ENCODE results near the gene COX7A2. TPM values are rescaled to one million over a fixed set of nuclear protein-coding genes. Genes with fewer than 3 reads are reported as not detected.

COX7A2 gene
- total and polyA plus RNA-seq, 2 donors = 422 to 447 TPM

GRCh38 chr6:75262716-75263400, 19.3 kb upstream of the COX7A2 start:
- no peaks in the 10 kb centered on the region for H3K27me3 ChIP-seq (ENCODE audit: control insufficient read depth in 2 of 2, insufficient read depth in 1 of 2, low read length in 1 of 2)
- H3K9me3 ChIP-seq (ENCODE audit: control insufficient read depth in 2 of 2, insufficient read depth in 1 of 2, low read length in 1 of 2) = no peaks in the 10 kb centered on the region
- WGBS = 97% methylated on average over 4 of the region's 4 CpGs
- H3K4me1 ChIP-seq (ENCODE audit: control insufficient read depth in 2 of 2, insufficient read depth in 2 of 2, low read length in 2 of 2) = no peaks in the 10 kb centered on the region
- peaks cover 7 to 54% of the 10 kb centered on the region in 2 donors for H3K36me3 ChIP-seq (ENCODE audit: control insufficient read depth in 2 of 2, insufficient read depth in 2 of 2, low read length in 1 of 2)
- no peak for DNase-seq (ENCODE audit: low read depth in 6 of 9, low spot score in 9 of 9)
- no peak overlapping the region for H3K4me3 ChIP-seq (ENCODE audit: low read length in 2 of 2)
- no peak overlapping the region for H3K27ac ChIP-seq (ENCODE audit: low read depth in 1 of 2, low read length in 1 of 2)

GRCh38 chr6:75261299-75261698, 17.7 kb upstream of the COX7A2 start:
- Histone ChIP-seq H3K4me1 (ENCODE audit: control insufficient read depth in 2 of 2, insufficient read depth in 2 of 2, low read length in 2 of 2) (no peaks in the 10 kb centered on the region), H3K9me3 (ENCODE audit: control insufficient read depth in 2 of 2, insufficient read depth in 1 of 2, low read length in 1 of 2) (no peaks in the 10 kb centered on the region), H3K36me3 (ENCODE audit: control insufficient read depth in 2 of 2, insufficient read depth in 2 of 2, low read length in 1 of 2) (peaks cover 7 to 66% of the 10 kb centered on the region in 2 donors), H3K27me3 (ENCODE audit: control insufficient read depth in 2 of 2, insufficient read depth in 1 of 2, low read length in 1 of 2) (no peaks in the 10 kb centered on the region), H3K4me3 (ENCODE audit: low read length in 2 of 2) (no peak overlapping the region), H3K27ac (ENCODE audit: low read depth in 1 of 2, low read length in 1 of 2) (no peak overlapping the region)
- 94% methylated on average over 1 of the region's 1 CpG for WGBS
- no peak for DNase-seq (ENCODE audit: low read depth in 6 of 9, low spot score in 9 of 9)

DNA sequence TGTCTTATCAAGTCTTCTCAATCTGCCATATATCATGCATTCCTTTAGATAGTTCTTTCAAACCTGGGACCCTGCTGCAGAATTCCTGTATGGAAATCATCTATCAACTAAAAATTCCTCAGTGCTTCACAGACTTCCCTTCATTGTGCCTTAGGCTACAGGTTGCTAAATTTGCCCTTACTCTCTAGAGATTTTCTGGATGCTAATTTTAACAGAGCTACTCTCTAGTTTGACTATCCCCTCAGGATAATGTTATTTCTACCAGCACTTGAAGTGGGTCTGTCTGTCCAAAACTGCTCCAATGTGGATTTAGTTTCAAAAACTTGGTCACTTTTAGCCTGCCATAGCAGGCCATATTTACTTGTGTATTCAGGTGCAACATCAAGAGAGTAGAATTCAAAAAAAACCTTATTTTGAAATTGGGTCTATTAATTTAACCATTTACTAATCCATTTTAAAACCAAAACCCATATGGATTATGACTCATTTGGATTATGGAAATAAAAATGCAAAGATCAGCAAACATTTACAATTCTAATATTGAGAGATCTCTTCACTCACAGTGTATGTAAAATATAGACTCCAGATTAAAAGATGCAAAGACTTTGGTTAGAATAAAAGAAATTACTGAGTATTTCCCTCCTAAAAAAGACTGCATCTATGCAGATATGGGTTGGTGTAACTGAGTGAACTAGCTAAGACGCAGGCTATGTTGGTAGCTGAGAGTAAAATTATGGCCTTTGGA, 13.9 kb upstream of the COX7A2 start:
- DNase-seq (ENCODE audit: low read depth in 6 of 9, low spot score in 9 of 9) = no peak
- no peaks in the 10 kb centered on the region for H3K4me1 ChIP-seq (ENCODE audit: control insufficient read depth in 2 of 2, insufficient read depth in 2 of 2, low read length in 2 of 2)
- 96% methylated on average over 1 of the region's 1 CpG for WGBS
- H3K36me3 ChIP-seq (ENCODE audit: control insufficient read depth in 2 of 2, insufficient read depth in 2 of 2, low read length in 1 of 2) = peaks cover 4 to 52% of the 10 kb centered on the region in 2 donors
- H3K4me3 ChIP-seq (ENCODE audit: low read length in 2 of 2) = no peak overlapping the region
- H3K27me3 ChIP-seq (ENCODE audit: control insufficient read depth in 2 of 2, insufficient read depth in 1 of 2, low read length in 1 of 2) = no peaks in the 10 kb centered on the region
- H3K27ac ChIP-seq (ENCODE audit: low read depth in 1 of 2, low read length in 1 of 2) = no peak overlapping the region
- H3K9me3 ChIP-seq (ENCODE audit: control insufficient read depth in 2 of 2, insufficient read depth in 1 of 2, low read length in 1 of 2) = no peaks in the 10 kb centered on the region

DNA sequence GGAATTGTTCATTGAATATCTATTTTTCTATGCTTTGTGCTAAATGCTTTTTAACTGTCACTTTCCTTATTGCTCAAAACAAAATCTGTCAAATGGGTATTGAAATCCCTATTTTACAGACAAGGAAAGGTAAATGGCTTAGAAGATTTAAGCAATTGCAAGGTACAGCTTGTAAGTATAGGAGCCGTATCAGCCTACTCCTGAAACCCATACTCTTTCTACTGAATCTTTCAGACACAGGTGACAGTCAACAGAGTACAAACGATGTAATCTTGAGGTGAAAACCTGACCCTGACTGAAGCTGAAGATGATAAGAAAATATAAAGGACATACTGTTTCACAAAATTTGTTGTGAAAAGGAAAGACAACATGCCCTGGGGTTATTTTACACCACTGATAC, 7.0 kb upstream of the COX7A2 start:
- DNase-seq (ENCODE audit: low read depth in 6 of 9, low spot score in 9 of 9) = no peak
- Histone ChIP-seq H3K27me3 (ENCODE audit: control insufficient read depth in 2 of 2, insufficient read depth in 1 of 2, low read length in 1 of 2) (no peaks in the 10 kb centered on the region), H3K4me3 (ENCODE audit: low read length in 2 of 2) (no peak overlapping the region), H3K9me3 (ENCODE audit: control insufficient read depth in 2 of 2, insufficient read depth in 1 of 2, low read length in 1 of 2) (no peaks in the 10 kb centered on the region), H3K4me1 (ENCODE audit: control insufficient read depth in 2 of 2, insufficient read depth in 2 of 2, low read length in 2 of 2) (no peaks in the 10 kb centered on the region), H3K27ac (ENCODE audit: low read depth in 1 of 2, low read length in 1 of 2) (no peak overlapping the region), H3K36me3 (ENCODE audit: control insufficient read depth in 2 of 2, insufficient read depth in 2 of 2, low read length in 1 of 2) (peaks cover 0 to 5% of the 10 kb centered on the region in 2 donors)
- 94% methylated on average over 2 of the region's 2 CpGs for WGBS

DNA sequence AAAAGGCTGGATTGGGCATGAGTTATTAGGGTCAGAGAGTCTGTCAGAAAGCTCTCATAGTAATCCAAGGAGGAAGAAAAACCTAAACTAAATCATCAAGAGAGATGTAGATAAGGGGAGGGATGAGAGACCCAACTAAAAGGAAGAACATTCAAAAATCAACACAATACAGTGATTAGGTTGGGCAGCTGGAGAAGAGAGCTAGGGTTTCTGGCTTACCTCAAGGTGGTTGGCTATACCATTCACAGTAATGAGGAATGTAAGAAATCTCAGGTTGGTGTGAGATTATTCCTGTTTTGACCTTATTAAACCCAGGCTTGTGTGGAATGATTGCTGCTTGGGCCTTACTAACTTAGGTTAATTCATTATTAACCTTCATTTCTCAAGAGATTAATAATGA, 6.2 kb upstream of the COX7A2 start:
- Histone ChIP-seq H3K27ac (ENCODE audit: low read depth in 1 of 2, low read length in 1 of 2) (no peak overlapping the region), H3K9me3 (ENCODE audit: control insufficient read depth in 2 of 2, insufficient read depth in 1 of 2, low read length in 1 of 2) (no peaks in the 10 kb centered on the region), H3K36me3 (ENCODE audit: control insufficient read depth in 2 of 2, insufficient read depth in 2 of 2, low read length in 1 of 2) (peaks cover 0 to 5% of the 10 kb centered on the region in 2 donors), H3K4me3 (ENCODE audit: low read length in 2 of 2) (no peak overlapping the region), H3K4me1 (ENCODE audit: control insufficient read depth in 2 of 2, insufficient read depth in 2 of 2, low read length in 2 of 2) (no peaks in the 10 kb centered on the region), H3K27me3 (ENCODE audit: control insufficient read depth in 2 of 2, insufficient read depth in 1 of 2, low read length in 1 of 2) (peaks cover 0 to 3% of the 10 kb centered on the region in 2 donors)
- no peak for DNase-seq (ENCODE audit: low read depth in 6 of 9, low spot score in 9 of 9)

DNA sequence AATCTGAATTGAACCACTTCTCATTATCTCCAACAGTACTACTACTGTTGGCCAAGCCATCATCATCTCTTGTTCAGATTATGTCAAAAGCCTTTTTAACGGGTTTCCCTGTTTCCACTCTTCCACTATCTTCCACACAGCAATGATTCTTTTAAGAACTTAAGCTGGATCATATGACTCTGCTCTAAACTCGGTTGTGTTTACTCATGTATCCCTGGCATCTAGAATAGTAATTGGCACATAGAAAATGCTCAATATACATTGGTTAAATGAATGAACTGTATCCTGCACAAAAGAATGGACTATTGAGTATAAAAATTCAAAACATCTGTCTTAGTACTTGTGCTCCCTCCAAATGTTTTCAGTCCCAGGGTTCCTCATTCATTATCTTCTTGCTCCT, 2.8 kb upstream of the COX7A2 start:
- peaks cover 0 to 3% of the 10 kb centered on the region in 2 donors for H3K27me3 ChIP-seq (ENCODE audit: control insufficient read depth in 2 of 2, insufficient read depth in 1 of 2, low read length in 1 of 2)
- WGBS = 86% methylated on average over 2 of the region's 2 CpGs

DNA sequence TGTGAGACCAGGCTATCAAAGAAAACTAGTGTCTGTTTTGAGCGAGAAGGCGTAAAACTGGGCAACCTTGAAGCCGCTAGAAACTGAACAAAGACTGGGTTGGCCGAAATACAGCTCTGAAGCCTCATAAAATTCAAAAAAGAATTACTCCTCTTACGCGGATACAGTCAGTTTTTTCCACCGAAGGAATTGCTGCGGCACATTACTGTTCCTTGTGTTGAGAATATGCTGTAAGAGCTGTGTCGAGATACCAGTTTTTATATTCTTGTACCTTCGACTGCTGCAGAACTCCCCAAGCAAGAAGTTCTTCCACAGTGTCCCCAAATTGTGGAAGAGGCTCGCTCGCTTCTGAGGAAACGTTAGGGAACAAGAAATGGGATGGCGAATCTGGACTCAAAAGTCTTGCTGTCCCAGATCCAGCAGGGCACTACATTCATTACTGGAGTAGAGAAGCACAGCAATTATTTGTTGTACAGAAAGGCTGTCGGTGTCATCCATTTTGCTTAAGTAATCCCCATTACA, 523 bp upstream of the COX7A2 start:
- DNase-seq (ENCODE audit: low read depth in 6 of 9, low spot score in 9 of 9) = no peak
- Histone ChIP-seq H3K36me3 (ENCODE audit: control insufficient read depth in 2 of 2, insufficient read depth in 2 of 2, low read length in 1 of 2) (peaks cover 1 to 13% of the 10 kb centered on the region in 2 donors), H3K4me1 (ENCODE audit: control insufficient read depth in 2 of 2, insufficient read depth in 2 of 2, low read length in 2 of 2) (peaks cover 0 to 4% of the 10 kb centered on the region in 2 donors), H3K9me3 (ENCODE audit: control insufficient read depth in 2 of 2, insufficient read depth in 1 of 2, low read length in 1 of 2) (peaks cover 0 to 2% of the 10 kb centered on the region in 2 donors), H3K27me3 (ENCODE audit: control insufficient read depth in 2 of 2, insufficient read depth in 1 of 2, low read length in 1 of 2) (peaks cover 0 to 3% of the 10 kb centered on the region in 2 donors), H3K4me3 (ENCODE audit: low read length in 2 of 2) (peak overlapping the region; percentile 70 to 83), H3K27ac (ENCODE audit: low read depth in 1 of 2, low read length in 1 of 2) (peak overlapping the region; percentile 70 to 79)
- 31% methylated on average over 15 of the region's 15 CpGs for WGBS

More for the DNA sequence above, 2.8 kb upstream of the COX7A2 start:
- Histone ChIP-seq H3K27ac (ENCODE audit: low read depth in 1 of 2, low read length in 1 of 2) (no peak overlapping the region), H3K36me3 (ENCODE audit: control insufficient read depth in 2 of 2, insufficient read depth in 2 of 2, low read length in 1 of 2) (no peaks in the 10 kb centered on the region), H3K4me3 (ENCODE audit: low read length in 2 of 2) (no peak overlapping the region), H3K4me1 (ENCODE audit: control insufficient read depth in 2 of 2, insufficient read depth in 2 of 2, low read length in 2 of 2) (peaks cover 0 to 4% of the 10 kb centered on the region in 2 donors), H3K9me3 (ENCODE audit: control insufficient read depth in 2 of 2, insufficient read depth in 1 of 2, low read length in 1 of 2) (peaks cover 0 to 2% of the 10 kb centered on the region in 2 donors)
- DNase-seq (ENCODE audit: low read depth in 6 of 9, low spot score in 9 of 9) = no peak

DNA sequence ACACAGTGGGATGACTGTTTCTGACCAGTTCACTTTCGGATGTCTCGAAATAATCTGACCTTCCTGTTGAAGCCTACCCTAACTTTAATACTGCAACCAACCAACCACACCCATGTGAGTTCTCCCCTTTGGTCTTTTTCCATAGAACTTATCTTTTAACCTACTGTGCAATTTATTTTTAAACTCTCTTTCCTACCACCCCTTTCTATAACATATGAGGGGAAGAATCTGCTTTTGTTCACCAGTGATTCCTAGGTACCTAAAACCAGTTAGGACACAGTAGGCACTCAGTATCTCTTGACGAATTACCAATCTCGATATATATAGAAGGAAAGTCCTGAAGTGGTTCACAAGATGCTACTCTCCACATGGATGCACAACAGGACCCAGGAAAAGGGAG, 7.0 kb downstream of the COX7A2 start:
- WGBS = 98% methylated on average over 4 of the region's 4 CpGs
- no peak for DNase-seq (ENCODE audit: low read depth in 6 of 9, low spot score in 9 of 9)
- H3K9me3 ChIP-seq (ENCODE audit: control insufficient read depth in 2 of 2, insufficient read depth in 1 of 2, low read length in 1 of 2) = no peaks in the 10 kb centered on the region
- peaks cover 13 to 33% of the 10 kb centered on the region in 2 donors for H3K36me3 ChIP-seq (ENCODE audit: control insufficient read depth in 2 of 2, insufficient read depth in 2 of 2, low read length in 1 of 2)
- H3K4me1 ChIP-seq (ENCODE audit: control insufficient read depth in 2 of 2, insufficient read depth in 2 of 2, low read length in 2 of 2) = no peaks in the 10 kb centered on the region
- H3K27ac ChIP-seq (ENCODE audit: low read depth in 1 of 2, low read length in 1 of 2) = no peak overlapping the region
- no peak overlapping the region for H3K4me3 ChIP-seq (ENCODE audit: low read length in 2 of 2)
- H3K27me3 ChIP-seq (ENCODE audit: control insufficient read depth in 2 of 2, insufficient read depth in 1 of 2, low read length in 1 of 2) = no peaks in the 10 kb centered on the region

GRCh38 chr6:75235271-75235670, 8.3 kb downstream of the COX7A2 start:
- H3K4me1 ChIP-seq (ENCODE audit: control insufficient read depth in 2 of 2, insufficient read depth in 2 of 2, low read length in 2 of 2) = no peaks in the 10 kb centered on the region
- no peak overlapping the region for H3K27ac ChIP-seq (ENCODE audit: low read depth in 1 of 2, low read length in 1 of 2)
- DNase-seq (ENCODE audit: low read depth in 6 of 9, low spot score in 9 of 9) = no peak
- H3K4me3 ChIP-seq (ENCODE audit: low read length in 2 of 2) = no peak overlapping the region
- H3K36me3 ChIP-seq (ENCODE audit: control insufficient read depth in 2 of 2, insufficient read depth in 2 of 2, low read length in 1 of 2) = peaks cover 13 to 30% of the 10 kb centered on the region in 2 donors
- no peaks in the 10 kb centered on the region for H3K27me3 ChIP-seq (ENCODE audit: control insufficient read depth in 2 of 2, insufficient read depth in 1 of 2, low read length in 1 of 2)
- H3K9me3 ChIP-seq (ENCODE audit: control insufficient read depth in 2 of 2, insufficient read depth in 1 of 2, low read length in 1 of 2) = no peaks in the 10 kb centered on the region
- 99% methylated on average over 2 of the region's 2 CpGs for WGBS
